GM19240 (cell line): ENCODE measurements around the gene NRBF2.

ENCODE experiments used
- DNase-seq: peaks from one replicate; pipeline ENCODE4 v3.0.0; 2011; ENCODE audit warnings: low spot score; ENCODE audit not compliant: insufficient read length

Gene NRBF2

DNA sequence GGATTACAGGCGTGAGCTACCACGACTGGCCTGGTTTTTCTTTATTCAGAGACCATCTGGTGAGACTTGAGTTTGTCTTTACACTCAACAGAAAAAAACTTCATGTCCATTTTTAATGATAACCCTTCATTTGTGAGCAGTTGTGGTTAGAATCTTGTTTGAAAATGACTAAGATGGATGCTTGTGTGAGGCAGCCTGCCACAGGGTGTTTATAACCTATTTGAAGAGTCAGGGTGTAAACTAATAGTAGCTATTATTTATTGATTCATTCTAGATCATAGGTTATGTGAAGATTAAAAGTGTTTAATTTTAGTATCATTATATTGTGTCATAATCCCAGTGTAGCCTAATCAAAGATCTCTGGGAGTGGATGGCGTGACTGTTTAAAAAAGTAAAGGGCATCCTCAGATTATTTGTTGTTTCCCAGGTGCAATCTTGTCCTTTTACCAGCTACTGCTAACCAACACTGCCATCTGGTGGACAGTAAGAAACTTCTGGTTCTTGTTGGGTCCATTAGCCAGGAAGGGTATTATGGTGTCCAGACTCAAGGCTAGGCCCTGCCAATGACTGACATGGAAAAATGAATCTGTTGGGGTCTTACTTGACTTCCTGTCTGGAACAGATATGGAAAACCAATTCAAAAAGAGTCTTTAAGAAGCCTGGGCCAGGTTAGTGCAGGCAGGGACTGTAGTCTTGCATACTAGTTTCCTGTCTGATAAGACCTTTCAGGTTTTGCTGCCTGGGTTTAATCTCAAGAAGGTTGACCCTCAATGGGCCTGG is 24.9 kb downstream of the NRBF2 start:
- DNase-seq = peak; percentile 19

- no peak for DNase-seq
Observed at GRCh38 chr10:63161592-63161991, 28.5 kb downstream of the NRBF2 start.

- no peak for DNase-seq
Observed at GRCh38 chr10:63164166-63164623, 31.1 kb downstream of the NRBF2 start.

DNA sequence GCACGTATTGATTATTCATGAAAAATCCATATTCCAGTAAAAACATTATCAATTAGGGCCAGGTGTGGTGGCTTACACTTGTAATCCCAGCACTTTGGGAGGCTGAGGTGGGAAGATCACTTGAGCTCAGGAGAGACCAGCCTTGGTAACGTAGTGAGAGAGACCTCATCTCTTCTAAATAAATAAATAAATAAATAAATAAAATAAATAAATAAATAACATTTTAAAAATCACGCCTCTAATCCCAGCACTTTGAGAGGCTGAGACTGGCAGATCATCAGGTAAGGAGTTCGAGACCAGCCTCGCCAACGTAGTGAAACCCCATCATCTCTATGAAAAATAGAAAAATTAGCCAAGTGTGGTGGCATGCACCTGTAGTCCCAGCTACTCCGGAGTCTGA is 32.1 kb downstream of the NRBF2 start:
- no peak for DNase-seq

DNA sequence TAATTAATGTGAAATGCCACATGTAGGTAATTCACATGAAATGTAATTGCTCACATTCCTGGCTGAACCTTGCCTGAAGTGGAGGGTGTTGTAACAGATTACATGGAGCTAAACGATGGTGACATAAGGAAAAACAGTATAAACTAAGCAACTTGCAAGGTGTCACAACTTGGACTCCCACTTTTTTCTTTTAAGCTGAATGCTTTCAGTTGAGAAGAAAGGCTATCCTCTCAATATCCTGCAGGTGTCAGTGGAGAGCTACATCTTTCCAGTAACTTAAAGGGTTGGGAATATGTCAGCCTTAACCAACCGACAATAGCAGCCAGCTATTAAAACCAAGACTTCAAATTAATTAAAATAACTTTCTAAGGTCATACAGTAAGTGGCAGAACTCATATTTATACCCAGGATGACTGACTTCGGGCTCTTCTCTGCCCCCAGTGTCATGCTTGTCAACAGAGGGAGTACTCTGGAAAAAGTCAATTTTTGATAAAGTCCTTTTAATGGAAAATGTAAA is 33.7 kb downstream of the NRBF2 start:
- no peak for DNase-seq

GRCh38 chr10:63168821-63169462 is 35.8 kb downstream of the NRBF2 start:
- DNase-seq = no peak

- DNase-seq = no peak
Observed at GRCh38 chr10:63169624-63170023, 36.5 kb downstream of the NRBF2 start.

GRCh38 chr10:63171255-63171855 is 38.2 kb downstream of the NRBF2 start:
- no peak for DNase-seq

DNA sequence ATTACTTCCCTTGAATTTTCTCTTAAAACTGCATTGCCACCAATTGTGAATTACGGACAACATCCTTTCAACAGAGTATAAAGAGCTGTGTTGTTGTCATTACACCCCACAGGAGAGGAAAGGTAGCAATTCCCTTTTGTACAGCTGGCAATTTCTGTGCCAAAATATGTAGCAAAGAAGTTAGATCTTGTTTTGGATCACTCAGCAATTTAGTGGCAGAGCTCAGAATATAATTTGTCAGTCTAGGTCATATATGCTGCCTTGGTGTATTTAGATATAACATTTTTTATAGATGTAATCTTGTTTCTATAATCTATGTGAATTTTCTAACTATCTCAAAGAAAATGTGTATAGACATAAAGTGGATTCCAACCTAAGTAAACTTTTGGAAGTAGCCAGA is 38.8 kb downstream of the NRBF2 start:
- DNase-seq = no peak

DNA sequence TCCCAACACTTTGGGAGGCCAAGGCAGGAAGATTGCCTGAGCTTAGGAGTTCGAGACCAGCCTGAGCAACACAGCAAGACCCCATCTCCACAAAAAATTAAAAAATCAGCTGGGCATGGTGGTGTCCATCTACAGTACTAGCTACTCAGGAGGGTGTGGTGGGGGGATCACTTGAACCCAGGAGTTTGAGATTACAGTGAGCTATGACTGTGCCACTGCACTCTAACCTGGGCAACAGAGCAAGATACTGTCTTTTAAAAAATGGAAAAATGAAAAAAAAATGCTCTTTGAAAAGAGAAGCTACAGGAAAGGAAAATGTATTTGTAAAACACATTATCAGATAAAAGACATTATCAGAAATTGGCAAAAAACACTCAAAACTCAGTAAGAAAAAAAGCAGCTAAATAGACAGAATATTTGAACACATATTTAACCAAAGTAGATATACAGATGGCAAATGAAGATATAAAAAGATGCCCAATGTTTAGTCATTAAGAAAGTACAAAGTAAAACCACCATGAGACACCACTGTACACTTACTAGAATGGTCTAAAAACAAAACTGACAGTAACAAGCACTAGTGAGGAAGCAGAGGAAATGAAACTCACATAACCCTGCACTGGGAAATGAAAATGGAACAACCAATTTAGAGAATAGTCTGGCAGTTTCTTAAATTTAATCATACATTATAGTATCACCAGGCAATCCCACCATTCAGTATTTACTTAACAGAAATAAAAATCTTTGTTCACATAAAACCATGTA is 40.5 kb downstream of the NRBF2 start:
- no peak for DNase-seq

DNA sequence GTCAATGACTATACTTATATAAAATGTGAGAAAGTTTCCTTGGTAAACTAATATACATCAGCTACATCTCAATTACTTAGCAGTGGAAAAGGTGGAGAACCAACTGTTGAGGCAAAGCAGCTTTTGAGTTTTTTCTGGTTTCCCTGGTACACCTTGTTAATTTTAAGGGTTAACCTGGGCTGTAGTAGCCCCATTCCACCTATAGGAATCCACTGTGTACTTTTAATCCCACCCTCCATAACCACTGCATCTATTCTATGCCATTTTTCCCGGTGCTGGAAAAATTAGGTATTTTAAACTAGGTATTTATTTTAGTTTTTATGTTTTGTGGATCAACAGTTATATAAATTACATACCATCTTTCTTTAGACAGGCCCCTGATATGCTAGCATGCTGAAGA is 42.4 kb downstream of the NRBF2 start:
- DNase-seq = no peak

DNA sequence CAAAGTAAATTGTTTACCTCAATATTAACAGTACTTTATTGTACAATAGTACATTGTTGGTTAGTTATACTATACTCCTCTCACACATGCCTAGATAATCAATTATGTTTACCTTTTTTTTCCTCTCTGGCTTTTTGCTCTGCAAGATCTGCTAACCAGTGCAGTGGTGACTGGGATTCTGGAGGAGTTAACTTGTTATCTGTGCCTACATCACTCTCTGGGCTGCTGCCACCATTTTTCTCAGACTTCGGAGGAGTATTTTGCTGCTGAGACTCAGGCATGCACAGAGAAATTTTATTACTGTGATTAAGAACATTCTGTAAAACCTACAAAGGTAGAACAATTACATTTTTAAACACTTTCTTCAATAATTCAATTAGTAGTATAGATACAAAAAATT is 59.7 kb downstream of the NRBF2 start:
- DNase-seq = no peak

- DNase-seq = no peak
Observed at GRCh38 chr10:63197344-63198092, 64.4 kb downstream of the NRBF2 start.

GRCh38 chr10:63199716-63200115 is 66.6 kb downstream of the NRBF2 start:
- DNase-seq = no peak

- no peak for DNase-seq
Observed at GRCh38 chr10:63200431-63200830, 67.3 kb downstream of the NRBF2 start.

DNA sequence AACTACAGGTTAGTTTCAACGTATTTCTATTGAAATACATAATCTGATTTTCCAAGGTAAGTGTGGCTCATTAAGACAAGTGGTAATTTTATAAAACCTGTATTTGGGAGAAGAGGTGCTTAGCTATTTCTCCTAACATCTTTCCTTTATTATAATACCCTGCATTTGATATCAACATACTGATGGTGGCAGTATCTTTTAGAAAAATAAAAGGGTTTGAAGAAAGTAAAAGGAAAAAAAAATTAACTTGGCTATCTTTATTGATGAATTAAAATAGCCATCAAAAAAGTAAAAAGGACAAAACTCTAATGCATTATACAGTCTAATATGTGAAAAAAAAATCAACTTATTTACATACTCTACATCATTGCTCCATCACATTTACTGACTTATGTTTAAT is 68.0 kb downstream of the NRBF2 start:
- DNase-seq = no peak
